Activated naive CD8-positive, alpha-beta T cell treated with anti-CD3 and anti-CD28 coated beads, Interleukin-2, amount 50 U/mL, for 24 hours (primary cell): Measurements from ENCODE around the gene TMEM41A.

Source experiments
- ATAC-seq: fragments of 150-1000 bp; cut with Tn5 transposase; one replicate; pipeline ENCODE4 v1.10.0; 2021
- DNase-seq: peaks from one replicate; pipeline ENCODE4 v3.0.0; 2021
- H3K27ac Mint-ChIP-seq: one replicate; pipeline ENCODE4 v1.8.0; 2021; ENCODE audit warnings: mild to moderate bottlenecking, mixed read lengths
- H3K27me3 Mint-ChIP-seq: one replicate; pipeline ENCODE4 v1.8.0; 2021; ENCODE audit warnings: mixed read lengths
- H3K36me3 Mint-ChIP-seq: one replicate; pipeline ENCODE4 v1.8.0; 2021; ENCODE audit warnings: low read depth, mixed read lengths
- H3K4me1 Mint-ChIP-seq: one replicate; pipeline ENCODE4 v1.8.0; 2021; ENCODE audit warnings: mixed read lengths
- H3K4me3 Mint-ChIP-seq: one replicate; pipeline ENCODE4 v1.8.0; 2021; ENCODE audit warnings: mild to moderate bottlenecking, moderate library complexity, mixed read lengths
- H3K9me3 Mint-ChIP-seq: one replicate; pipeline ENCODE4 v1.8.0; 2021; ENCODE audit warnings: mixed read lengths

TMEM41A gene

DNA sequence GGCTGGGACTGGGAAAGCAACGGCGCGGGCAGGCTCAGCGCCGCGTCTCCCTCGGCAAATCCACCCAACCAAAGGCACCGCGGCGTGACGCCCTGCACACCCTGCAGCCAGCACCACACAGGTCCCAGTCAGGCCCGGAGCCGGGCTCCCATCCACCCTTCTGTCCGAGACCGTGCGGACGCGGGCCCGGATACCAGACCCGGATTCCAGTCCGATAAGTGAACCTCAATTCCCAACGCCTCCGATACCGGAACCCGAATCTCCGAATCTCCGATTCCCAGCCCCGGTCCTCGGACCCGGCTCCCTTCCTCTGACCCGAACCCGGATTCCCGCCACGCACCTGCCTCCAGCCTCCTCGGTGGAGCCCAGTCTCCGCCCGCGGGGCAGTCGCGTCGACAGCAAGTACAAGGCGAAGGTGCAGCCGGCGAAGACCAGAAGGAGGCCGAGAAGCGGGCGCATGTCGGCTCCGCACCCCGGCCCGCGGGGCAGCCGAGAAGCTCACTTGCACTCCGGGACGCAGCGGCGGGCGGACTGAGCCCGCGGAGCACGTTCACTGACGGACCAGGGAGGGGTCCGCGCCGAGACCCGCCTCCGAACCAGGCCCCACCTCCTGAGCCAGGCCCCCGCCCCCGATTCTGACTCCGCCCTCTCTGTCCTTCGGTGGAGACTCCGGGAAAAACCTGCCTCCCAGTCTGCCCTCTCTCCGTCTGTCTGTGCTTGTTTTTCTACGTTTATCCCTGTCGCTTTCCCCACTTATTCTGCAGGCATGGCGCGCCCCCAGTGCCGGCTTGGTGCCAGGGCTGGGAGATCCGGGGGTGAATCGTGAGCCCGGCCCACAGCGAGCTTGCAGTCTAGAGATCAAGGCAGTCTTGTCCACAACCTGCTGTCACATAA, at the start of gene TMEM41A:
TSS of gene TMEM41A (minus strand) at position 533 of the 894 bp plus-strand sequence. CDS start at position 459, 74 bp downstream.
- Mint-ChIP-seq H3K36me3 (peaks cover 20% of the 10 kb centered on the region), H3K27ac (peak within 1 kb of the TSS; percentile 82), H3K4me3 (peak within 1 kb of the TSS; percentile 87), H3K4me1 (peaks cover 19% of the 10 kb centered on the region), H3K9me3 (no peaks in the 10 kb centered on the region), H3K27me3 (no peaks in the 10 kb centered on the region)
- ATAC-seq (peak; percentile 98), DNase-seq (peak; percentile 93)

DNA sequence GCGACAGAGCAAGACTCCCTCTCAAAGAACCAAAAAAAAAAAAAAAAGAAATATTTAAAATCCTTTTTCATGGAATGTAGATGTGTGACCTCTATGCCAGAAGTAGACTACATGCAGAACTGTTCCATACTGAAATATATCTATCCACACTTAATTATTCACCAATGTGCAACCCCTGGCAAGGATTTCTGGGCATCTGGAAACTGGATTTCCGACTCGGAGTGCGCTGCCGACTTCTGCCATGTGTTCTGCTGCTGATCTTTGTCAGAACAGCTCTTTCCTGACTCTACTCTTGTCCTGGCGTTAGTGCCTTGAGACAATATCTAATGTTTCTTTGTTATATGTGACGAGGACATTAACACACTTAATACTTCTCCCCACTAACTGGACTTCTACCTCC, 41.9 kb upstream of the TMEM41A start:
- Mint-ChIP-seq H3K27ac (no peak overlapping the region), H3K4me3 (no peak overlapping the region), H3K9me3 (no peaks in the 10 kb centered on the region), H3K27me3 (peaks cover 2% of the 10 kb centered on the region), H3K36me3 (no peaks in the 10 kb centered on the region), H3K4me1 (peaks cover 10% of the 10 kb centered on the region)
- DNase-seq (no peak), ATAC-seq (no peak)

DNA sequence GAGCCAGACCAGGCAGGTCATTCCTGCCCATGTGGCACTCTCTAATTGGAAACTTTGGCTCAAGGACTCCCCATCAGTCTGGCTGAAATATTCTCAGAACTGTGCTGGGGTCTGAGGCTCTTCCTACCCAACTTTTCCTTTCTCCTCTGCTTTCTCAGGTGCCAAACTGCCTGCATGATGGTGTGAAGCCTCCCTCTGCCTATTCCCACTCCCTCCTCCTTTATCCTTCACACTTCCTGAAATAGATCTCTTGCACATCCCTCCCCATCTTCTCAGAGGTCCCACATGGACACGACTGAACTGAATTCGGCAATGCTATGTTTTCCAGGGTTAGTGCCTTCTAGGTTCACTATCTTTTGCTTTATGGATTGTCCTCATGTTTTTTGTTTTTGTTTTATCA, 41.1 kb upstream of the TMEM41A start:
- Mint-ChIP-seq H3K27me3 (peaks cover 2% of the 10 kb centered on the region), H3K4me1 (peaks cover 10% of the 10 kb centered on the region), H3K36me3 (no peaks in the 10 kb centered on the region), H3K9me3 (no peaks in the 10 kb centered on the region), H3K27ac (no peak overlapping the region), H3K4me3 (no peak overlapping the region)
- no peak for ATAC-seq
- DNase-seq, result no peak

DNA sequence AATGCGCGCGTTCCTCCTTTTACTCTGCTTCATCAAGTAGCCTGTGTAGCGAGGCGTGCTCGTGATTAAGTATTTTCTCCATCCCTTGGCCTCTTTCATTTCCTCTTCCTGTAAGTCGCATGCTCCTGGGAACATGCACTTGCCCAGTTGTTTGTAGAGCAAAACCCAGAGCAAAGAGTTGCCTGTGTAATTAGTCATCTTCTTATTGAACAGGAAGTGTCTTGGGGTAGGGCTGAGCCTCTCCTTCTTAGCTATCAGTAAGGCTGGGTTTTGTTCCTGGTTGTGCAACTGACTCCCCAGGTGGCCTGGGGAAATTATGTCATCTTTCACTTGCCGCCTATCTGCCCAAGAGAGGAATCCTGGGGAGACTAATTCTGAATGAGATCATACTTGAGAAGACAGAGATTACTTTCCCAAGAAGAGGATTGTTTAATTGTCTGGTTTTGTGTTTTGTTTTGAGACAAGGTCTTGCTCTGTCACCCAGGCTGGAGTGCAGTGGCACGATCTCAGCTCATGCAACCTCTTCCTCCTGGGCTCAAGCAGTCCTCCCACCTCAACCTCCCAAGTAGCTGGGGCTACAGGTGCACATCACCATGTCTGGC, 38.6 kb upstream of the TMEM41A start:
- no peak overlapping the region for H3K4me3 Mint-ChIP-seq
- DNase-seq, result no peak

DNA sequence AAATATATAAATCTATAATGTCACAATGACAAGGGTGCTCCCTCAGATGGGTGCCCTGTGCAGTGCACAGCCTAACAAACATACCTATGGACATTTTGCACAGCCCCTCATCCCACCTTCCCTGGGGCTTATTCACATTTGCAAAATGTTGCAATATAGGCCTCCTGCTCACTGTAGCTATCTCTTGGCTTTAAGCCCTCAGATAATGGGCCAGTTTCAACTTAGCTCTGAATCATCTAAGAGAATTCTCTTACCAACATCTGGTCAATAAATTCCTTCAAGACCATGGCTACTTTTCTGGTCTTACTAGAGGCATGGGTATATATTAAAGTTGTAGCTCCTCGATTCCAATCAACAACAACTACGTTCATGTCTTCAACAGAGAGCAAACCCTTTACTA, 35.7 kb upstream of the TMEM41A start:
- Mint-ChIP-seq H3K36me3 (no peaks in the 10 kb centered on the region), H3K27ac (no peak overlapping the region), H3K27me3 (no peaks in the 10 kb centered on the region), H3K4me3 (no peak overlapping the region), H3K9me3 (no peaks in the 10 kb centered on the region), H3K4me1 (peaks cover 10% of the 10 kb centered on the region)
- DNase-seq (no peak), ATAC-seq (no peak)

More for the DNA sequence above, 38.6 kb upstream of the TMEM41A start:
- H3K4me1 Mint-ChIP-seq, result peaks cover 10% of the 10 kb centered on the region
- no peaks in the 10 kb centered on the region for H3K9me3 Mint-ChIP-seq
- no peaks in the 10 kb centered on the region for H3K36me3 Mint-ChIP-seq
- H3K27ac Mint-ChIP-seq, result peak overlapping the region; percentile 67
- peaks cover 1% of the 10 kb centered on the region for H3K27me3 Mint-ChIP-seq
- peak; percentile 97 for ATAC-seq

DNA sequence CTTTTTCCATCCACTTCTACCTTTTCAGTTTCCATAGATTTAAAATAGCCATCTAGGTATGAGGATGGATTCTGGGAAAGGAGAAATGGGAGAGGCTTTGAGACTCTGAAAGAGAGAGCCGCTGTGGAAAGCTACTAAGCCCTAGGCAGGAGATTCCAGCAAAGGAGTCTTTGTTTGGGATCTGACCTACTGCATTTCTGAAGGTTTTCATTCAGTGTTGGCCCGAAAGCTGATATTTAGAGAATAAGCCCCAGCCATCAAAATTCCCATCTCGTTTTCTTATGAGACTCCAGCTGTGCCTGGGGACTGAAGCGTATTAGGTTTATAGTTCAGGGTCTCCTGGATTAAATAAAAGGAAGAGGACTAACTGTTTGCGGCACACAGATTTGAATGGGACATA, 34.1 kb upstream of the TMEM41A start:
- Mint-ChIP-seq H3K4me3 (no peak overlapping the region), H3K27ac (no peak overlapping the region), H3K27me3 (no peaks in the 10 kb centered on the region), H3K9me3 (no peaks in the 10 kb centered on the region), H3K4me1 (peaks cover 10% of the 10 kb centered on the region), H3K36me3 (no peaks in the 10 kb centered on the region)
- ATAC-seq, result no peak
- no peak for DNase-seq

DNA sequence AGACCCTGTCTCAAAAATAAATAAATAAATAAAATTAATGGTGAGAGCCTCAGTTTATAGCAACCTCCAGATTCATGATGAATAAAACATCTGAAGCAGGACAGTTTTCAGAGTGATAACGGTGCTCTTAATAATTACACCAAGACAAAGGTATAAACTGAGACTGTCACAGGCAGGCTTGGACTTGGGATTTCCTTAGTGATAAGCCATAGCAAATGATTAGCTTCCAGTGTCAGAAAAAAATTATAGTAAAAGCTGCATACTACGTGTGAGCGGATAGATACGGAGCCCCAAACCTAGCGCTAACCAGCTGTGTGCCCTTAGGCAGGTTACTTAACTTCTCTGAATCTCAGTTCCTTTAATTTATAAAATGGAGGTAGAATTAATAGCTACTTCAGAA, 32.0 kb upstream of the TMEM41A start:
- no peak for ATAC-seq
- Mint-ChIP-seq H3K9me3 (no peaks in the 10 kb centered on the region), H3K36me3 (no peaks in the 10 kb centered on the region), H3K4me1 (no peaks in the 10 kb centered on the region), H3K4me3 (no peak overlapping the region), H3K27ac (no peak overlapping the region), H3K27me3 (peaks cover 4% of the 10 kb centered on the region)
- DNase-seq, result no peak

DNA sequence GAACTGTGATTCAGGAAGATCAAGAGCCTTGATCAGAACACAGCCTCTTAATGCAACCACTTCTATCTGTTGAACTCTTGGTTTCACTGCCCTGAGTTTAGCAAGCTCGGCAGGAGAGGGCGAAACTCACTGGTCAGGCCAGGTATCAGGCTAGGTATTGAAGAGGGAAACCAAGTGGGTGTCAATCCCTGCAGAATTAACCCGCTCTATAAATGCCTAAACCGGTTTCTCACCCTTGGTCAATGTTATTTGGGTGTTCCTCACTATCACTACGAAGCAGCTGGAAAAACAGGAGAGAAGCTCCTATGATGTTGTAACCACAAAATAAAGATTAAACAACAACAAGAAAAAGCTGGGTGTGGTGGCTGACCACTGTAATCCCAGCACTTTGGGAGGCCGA, 29.7 kb upstream of the TMEM41A start:
- no peak overlapping the region for H3K27ac Mint-ChIP-seq
- peaks cover 13% of the 10 kb centered on the region for H3K27me3 Mint-ChIP-seq
- H3K36me3 Mint-ChIP-seq, result no peaks in the 10 kb centered on the region
- DNase-seq (no peak), ATAC-seq (no peak)
- no peak overlapping the region for H3K4me3 Mint-ChIP-seq
- H3K9me3 Mint-ChIP-seq, result no peaks in the 10 kb centered on the region
- H3K4me1 Mint-ChIP-seq, result no peaks in the 10 kb centered on the region

DNA sequence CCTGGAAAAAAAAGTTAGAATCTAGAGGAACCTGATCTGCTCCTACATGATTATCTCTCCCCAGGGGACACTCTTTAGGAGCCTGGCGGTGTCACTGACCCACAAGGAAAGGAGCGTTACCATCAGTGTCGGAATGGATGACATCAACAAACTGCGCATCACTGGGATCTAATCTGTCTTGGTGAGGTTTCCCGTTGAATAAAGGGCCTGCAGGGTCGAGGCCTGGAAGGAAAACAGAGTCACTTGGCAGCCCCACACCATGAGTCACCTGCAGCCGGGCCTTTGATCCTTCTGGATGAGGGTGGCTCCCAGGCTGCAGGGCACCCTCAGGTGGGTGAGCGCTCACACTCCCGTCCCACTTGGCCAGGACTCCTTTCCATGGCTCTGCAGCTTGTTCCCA, 28.5 kb upstream of the TMEM41A start:
- Mint-ChIP-seq H3K27ac (no peak overlapping the region), H3K9me3 (no peaks in the 10 kb centered on the region), H3K36me3 (no peaks in the 10 kb centered on the region), H3K4me3 (no peak overlapping the region), H3K27me3 (peaks cover 14% of the 10 kb centered on the region), H3K4me1 (no peaks in the 10 kb centered on the region)
- ATAC-seq (no peak), DNase-seq (no peak)

DNA sequence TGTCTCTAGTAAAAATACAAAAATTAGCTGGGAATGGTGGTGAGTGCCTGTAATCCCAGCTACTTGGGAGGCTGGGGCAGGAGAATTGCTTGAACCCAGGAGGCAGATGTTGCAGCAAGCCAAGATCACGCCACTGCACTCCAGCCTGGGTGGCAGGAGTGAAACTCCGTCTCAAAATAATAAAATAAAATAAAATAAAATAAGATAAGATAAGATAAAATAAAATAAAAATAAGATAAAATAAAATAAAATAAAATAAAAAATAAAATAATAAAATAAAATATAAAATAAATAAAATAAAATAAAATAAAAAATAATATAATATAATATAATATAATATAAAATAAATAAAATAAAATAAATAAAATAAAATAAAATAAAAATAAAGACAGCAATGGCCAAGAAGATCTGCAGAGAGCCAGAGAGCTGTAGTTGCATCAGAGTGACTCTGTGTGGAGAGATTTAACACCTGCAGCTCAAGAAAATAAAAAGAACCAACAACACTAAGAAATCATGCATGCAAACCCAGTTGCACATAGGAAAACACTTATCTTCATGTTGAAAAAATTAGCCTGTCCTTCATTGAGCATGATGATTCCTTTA, 27.6 kb upstream of the TMEM41A start:
- H3K36me3 Mint-ChIP-seq, result no peaks in the 10 kb centered on the region
- no peak overlapping the region for H3K27ac Mint-ChIP-seq
- H3K9me3 Mint-ChIP-seq, result no peaks in the 10 kb centered on the region
- peaks cover 18% of the 10 kb centered on the region for H3K27me3 Mint-ChIP-seq
- no peaks in the 10 kb centered on the region for H3K4me1 Mint-ChIP-seq
- no peak for DNase-seq
- no peak overlapping the region for H3K4me3 Mint-ChIP-seq
- no peak for ATAC-seq

DNA sequence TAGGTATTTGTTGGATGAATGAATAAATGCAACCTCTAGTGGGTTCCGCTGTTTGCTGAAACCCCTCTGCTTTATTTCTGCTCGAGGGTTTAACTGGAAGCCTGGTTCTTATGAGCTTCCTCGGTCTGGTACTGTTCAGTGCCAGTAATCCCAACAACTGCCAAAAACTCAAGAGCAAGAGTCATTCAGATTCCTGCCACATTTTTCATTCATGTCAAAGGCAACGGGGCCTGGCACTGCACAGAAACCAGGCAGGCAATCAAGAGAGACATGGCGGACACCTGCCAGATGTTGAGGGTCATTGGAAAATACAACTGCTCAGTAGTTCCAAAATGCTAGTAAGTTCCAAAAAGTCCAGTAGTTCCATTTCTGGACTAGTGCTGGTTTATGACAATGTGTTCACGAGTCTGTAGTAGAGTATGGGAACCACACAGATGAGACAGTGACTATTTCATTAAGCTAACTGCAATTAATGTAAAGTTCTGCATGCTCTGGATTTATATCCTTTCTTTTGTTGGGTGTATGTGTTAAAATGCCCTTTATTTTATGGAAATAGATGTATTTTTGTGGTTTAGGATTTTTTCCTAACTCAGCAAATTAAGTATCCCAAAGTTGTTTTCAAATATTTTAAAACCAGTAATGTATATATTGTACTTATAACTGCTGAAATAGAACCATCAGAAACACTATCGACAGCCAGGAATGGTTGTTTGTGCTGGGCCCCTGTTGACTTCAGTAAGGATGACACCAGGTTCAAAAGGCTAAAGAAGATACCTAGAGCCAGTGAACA, 22.7 kb upstream of the TMEM41A start:
- H3K4me1 Mint-ChIP-seq, result no peaks in the 10 kb centered on the region

DNA sequence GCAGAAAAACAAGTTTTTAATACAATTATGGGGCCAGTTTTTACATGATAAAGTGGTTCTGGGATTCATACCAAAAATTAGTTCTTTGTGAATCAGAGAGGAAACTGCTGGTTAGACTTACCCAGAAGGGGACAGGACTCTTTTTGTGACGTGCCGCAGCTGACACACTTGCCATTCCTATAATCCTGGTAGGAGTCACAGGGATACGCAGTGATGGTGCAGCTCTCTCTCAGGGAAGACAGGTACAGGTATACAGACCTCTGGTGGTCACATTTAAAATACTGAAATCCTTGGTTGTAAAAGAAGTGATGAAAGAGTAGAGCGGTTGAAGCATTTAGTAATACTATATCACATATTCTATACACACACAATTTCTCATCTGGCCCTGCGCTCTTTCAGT, 20.2 kb upstream of the TMEM41A start:
- Mint-ChIP-seq H3K4me1 (no peaks in the 10 kb centered on the region), H3K9me3 (no peaks in the 10 kb centered on the region), H3K27ac (no peak overlapping the region), H3K27me3 (peaks cover 20% of the 10 kb centered on the region), H3K4me3 (no peak overlapping the region), H3K36me3 (no peaks in the 10 kb centered on the region)
- DNase-seq (no peak), ATAC-seq (no peak)

More for the DNA sequence above, 22.7 kb upstream of the TMEM41A start:
- DNase-seq (no peak), ATAC-seq (no peak)
- Mint-ChIP-seq H3K4me3 (no peak overlapping the region), H3K27ac (no peak overlapping the region), H3K9me3 (no peaks in the 10 kb centered on the region), H3K36me3 (no peaks in the 10 kb centered on the region), H3K27me3 (peaks cover 23% of the 10 kb centered on the region)

DNA sequence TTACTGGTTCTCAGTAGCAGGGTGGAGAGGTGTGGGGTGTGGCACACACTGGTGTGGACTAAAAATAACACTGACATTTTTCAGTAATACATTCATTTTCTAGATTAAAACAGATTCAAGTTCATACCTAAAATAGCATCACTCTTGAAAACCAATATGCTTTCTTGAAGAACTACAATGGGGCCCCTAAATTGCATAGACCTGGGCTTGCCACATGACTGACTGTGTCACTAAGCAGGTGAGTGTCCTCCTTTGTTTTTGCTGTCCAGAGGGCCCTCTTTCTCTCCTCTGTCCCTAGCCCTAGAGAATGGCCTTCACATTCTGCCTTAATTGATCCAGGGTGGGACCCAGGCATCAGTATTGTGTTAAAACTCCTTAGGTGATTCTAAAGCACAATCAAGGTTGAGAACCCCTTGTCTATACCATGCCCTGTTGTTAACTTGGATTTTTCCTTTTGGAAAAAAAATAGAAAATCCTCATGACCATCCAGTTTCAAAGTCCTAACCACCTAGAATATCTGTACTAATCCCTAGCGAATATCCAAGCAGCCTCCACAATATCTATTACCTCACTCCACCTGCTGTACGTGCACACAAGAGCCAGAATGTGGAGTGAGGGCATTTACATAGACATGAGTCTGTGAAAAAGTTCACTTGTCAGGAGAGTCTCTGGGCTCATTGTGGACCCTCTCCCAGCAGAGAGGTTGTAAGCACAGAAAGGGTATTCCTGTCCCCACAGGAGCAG, 18.7 kb upstream of the TMEM41A start:
- H3K36me3 Mint-ChIP-seq, result no peaks in the 10 kb centered on the region
- H3K4me1 Mint-ChIP-seq, result no peaks in the 10 kb centered on the region
- DNase-seq (no peak), ATAC-seq (no peak)
- H3K9me3 Mint-ChIP-seq, result no peaks in the 10 kb centered on the region
- H3K4me3 Mint-ChIP-seq, result no peak overlapping the region
- H3K27ac Mint-ChIP-seq, result no peak overlapping the region
- peaks cover 21% of the 10 kb centered on the region for H3K27me3 Mint-ChIP-seq

DNA sequence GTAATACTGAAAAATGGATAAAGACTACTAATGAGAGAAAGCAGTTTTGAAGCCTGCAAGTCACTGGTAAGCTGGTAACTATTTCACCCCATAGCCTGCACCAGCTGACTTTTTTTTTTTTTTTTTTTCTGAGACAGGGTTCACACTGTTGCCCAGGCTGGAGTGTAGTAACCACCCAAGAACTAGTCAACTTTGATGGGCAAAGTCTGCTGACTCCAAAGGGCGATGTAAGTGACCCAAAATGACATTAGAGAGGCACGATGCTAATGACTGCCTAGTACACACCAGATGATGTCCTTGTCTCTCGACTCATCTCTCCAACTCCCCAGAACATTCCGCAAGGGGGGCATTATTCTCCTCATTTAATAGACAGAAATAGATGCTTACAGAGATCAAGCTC, 12.9 kb upstream of the TMEM41A start:
- Mint-ChIP-seq H3K4me3 (no peak overlapping the region), H3K27me3 (peaks cover 11% of the 10 kb centered on the region), H3K9me3 (no peaks in the 10 kb centered on the region), H3K4me1 (no peaks in the 10 kb centered on the region), H3K36me3 (no peaks in the 10 kb centered on the region), H3K27ac (no peak overlapping the region)
- no peak for DNase-seq
- no peak for ATAC-seq
